Neural cell (in vitro differentiated cells): ENCODE measurements around the gene DAP.

Source experiments
- CTCF ChIP-seq: fragments of 450-650 bp; IDR thresholded peaks from 2 replicates; pipeline ENCODE4 v1.5.1; 2014; ENCODE audit warnings: antibody characterized with exemption, mild to moderate bottlenecking, moderate library complexity; ENCODE audit not compliant: poor library complexity, severe bottlenecking
- EP300 ChIP-seq: fragments of 450-650 bp; conservative IDR thresholded peaks from 2 replicates; pipeline ENCODE4 v1.6.1; 2014; ENCODE audit warnings: antibody characterized with exemption, mild to moderate bottlenecking, moderate library complexity; ENCODE audit not compliant: poor library complexity, severe bottlenecking
- EZH2 ChIP-seq: fragments of 200-600, 300-800 bp; shearing (Covaris generic), sonication (generic); IDR thresholded peaks from 2 replicates; pipeline ENCODE4 v1.6.1; 2014; ENCODE audit warnings: antibody characterized with exemption, low read length, borderline replicate concordance, mild to moderate bottlenecking; ENCODE audit not compliant: insufficient read depth, poor library complexity, severe bottlenecking
- POLR2AphosphoS5 ChIP-seq: IDR thresholded peaks from 2 replicates; pipeline ENCODE4 v1.6.1; 2012
- RAD21 ChIP-seq: fragments of 450-650 bp; conservative IDR thresholded peaks from 2 replicates; pipeline ENCODE4 v1.6.1; 2014; ENCODE audit warnings: antibody characterized with exemption, mild to moderate bottlenecking, moderate library complexity

- TF ChIP-seq EP300 (no peak), POLR2AphosphoS5 (no peak), RAD21 (no peak), EZH2 (no peak), CTCF (no peak)
Measured at GRCh38 chr5:10674096-10674495, 86.9 kb downstream of the DAP start.
